Skeletal muscle cell (primary cell): ENCODE measurements around the gene REL.
A peak's percentile ranks its signal among the peaks of the same experiment; 100 is the strongest.

Experiments
- DNase-seq: peaks from one replicate; pipeline ENCODE4 v3.0.0-alpha.2; 2010; ENCODE audit warnings: low read depth
- H3K4me3 ChIP-seq: 2 replicates; pipeline ENCODE4 v1.5.1; 2011; ENCODE audit warnings: low read depth, mild to moderate bottlenecking, control low read depth, low read length, moderate library complexity

REL gene

DNA sequence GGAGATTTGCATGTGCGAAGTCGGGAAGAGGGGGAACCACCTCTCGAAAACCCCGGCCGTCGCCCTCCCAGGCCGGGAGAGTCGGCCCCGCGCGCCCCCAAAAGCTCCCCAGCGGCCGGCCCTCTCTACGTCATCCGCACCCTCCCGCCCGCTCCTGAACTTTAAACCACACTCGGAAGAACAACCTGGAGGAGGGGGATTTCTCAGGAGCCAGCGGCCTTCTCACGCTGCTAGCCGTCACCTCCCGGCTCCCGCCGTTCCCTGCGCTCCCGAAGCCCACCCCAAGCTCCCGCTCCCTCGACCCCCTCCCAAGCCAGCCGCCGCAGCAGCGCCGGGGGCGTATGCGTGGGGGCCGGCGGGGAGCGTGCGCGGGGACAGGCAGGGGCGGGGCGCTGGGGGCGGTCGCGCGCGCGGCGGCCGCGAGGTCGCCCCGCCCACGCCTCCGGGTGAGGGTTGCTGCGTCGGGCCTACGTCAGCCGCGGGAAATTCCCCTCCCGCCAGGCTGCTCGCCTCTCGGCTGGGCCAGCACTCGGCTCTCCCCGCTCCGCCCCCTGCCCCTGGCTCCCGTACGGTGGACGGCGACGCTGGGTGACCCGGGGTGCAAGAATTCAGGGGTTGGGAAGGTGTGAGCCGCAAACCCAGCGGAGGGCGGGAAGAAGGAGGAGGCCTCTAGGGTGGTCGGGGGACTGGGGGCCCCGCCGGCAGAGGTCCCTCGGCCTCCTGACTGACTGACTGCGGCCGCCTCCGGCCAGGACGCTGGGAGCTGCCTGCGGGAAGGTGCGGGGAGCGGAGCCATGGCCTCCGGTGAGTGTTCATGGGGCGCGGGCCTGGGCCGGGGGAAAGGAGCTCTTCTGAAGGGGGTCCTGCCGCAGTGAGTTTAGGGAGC, at the start of gene REL:
Gene REL (plus strand): TSS at position 528 of the 886 bp plus-strand sequence. CDS start 267 bp downstream, at position 795.
- peak; percentile 78 for DNase-seq

DNA sequence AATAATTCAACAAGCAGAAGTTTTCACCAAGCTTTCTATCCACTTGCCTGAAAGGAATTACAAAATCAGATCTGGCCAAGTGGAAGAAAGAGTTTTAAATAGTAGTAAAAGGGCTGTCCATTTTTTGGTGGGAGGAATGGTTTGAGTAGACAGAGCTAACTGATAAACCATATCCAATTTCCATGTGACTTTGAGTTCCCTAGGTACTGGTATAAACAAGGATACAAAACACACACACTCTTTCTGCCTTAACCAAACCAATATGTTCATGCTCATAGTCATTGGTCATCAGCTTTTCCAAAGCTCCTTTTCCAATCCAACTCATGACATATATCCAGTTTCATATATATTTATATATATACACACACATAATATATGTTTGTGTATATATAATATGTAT, 49.5 kb upstream of the REL start:
- DNase-seq, result no peak

More for the DNA sequence above, at the start of gene REL:
- peak within 1 kb of the TSS; percentile 83 for H3K4me3 ChIP-seq

DNA sequence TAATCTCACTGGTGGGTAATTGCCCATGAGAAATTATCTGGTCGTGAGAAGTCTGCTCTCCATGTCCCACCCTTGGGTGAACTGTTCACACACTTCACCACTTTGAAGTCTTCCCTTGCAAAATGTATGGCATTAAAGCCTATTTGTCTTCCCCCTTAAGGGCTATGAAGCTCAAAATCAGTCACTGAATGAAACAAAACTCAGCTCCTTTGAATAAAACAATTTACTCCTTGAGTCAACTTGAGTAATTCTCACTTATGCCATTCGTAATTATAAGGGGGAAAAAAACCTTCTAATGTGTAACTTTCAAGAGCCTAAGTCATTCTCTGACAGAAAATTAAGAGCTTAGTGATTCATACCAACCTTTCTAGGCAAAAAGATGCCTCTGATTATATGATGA, 48.8 kb upstream of the REL start:
- DNase-seq, result no peak
- H3K4me3 ChIP-seq, result no peak overlapping the region

More for the DNA sequence above, 49.5 kb upstream of the REL start:
- H3K4me3 ChIP-seq, result no peak overlapping the region

DNA sequence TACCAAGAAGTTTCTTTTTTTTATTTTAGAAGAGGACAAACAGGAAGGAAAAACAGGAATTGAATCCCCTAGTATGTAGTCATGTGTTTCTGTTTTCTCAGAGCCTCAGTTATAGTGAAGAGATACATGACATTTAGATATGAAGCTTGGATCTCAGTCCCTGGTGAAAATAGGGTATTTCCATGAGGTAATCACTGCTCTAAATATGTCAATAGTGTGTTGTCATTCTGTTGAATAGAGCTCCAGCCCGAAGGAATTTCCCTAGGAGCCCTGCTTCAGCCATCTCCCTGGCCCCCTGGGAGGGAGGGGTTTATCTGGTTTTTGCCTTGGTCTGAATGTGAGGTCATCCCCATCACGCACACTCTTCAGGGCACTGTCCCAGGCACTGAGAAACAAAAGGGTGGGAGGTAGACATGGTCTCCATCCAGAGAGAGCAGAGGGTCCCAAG, 47.1 kb upstream of the REL start:
- no peak overlapping the region for H3K4me3 ChIP-seq
- no peak for DNase-seq

DNA sequence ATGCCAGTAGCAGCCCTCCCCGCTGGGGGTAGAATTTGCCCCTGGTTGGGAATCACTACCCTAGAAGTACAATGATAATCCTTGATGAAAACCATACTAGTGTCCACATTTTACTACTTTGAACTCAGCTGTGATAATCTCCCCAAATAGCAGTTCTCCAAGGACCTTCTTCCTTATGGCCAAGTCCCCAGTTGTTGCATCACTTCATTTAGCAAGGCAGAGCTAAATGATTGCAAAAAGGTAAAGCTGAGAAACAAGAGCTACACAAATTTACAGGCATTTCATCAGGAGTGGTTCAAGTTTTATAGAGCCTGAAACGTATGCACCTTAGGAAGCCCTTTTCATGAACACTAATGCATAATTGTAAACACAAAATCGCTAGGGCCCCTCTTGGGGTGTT, 44.9 kb upstream of the REL start:
- H3K4me3 ChIP-seq, result no peak overlapping the region
- DNase-seq, result no peak

DNA sequence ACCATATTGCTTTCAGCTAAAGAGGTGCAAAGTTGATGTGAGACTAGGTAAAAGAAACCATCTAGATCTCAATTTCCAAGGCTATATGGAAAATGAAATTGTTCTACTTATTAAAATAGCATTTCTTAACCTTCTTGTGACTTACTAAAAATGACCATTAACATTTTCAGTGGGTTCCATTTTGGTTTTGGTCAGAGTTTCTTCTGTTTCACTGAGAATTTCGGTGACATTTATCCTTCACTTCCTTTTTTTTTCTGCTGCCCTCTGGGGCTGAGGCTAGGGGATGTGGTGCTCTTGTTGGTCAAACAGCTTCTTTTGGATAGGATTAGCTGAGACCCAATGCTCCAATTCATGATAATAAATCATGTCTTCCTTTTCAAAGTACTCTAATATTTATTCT, 44.3 kb upstream of the REL start:
- H3K4me3 ChIP-seq, result no peak overlapping the region
- no peak for DNase-seq

DNA sequence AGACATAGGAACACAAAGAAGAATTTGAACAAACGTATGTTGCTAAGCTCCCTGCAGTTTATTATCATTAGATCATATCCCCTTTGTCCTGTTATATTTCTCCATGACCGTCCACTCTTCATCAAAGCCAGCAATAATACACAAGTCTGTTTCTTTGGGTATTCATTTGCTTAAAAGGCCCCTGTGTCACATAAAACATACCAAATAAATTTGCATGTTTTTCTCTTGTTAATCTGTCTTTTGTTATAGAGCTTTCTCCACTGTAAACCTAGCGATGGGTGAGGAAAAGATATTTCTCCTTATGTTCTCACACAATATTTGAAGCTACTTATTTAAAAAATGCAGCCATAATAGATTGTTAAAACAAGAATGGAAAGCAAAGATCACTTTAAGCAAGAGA, 42.9 kb upstream of the REL start:
- no peak overlapping the region for H3K4me3 ChIP-seq
- DNase-seq, result no peak

DNA sequence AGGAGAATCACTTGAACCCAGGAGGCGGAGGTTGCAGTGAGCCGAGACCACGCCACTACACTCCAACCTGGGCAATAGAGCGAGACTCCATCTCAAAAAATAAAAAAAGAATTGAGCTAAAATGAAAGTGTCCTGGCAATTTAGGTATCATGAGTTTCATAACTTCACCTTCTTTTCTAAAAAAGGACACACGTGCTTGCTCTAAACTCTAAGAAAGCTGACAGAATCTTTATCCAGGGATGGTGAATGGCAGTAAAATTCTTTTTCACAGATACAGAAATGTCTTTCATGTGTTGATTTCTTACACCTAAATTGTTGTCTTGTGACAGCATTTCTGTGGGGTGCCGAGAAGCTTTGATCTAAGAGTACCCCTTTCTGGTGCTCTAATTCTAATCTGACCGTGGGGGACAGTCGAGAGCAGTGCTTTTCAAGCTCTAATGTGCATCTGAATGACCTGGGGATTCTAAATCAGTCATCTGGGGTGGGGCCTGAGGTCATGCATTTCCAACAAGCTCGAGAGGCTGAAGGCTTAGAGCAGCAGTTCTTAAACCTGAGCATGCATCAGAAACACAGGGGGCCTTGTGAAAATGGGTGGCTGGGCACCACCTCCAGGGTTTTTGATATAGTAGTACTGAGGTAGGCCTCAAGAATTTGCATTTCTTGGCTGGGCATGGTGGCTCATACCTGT, 42.1 kb upstream of the REL start:
- H3K4me3 ChIP-seq, result no peak overlapping the region
- DNase-seq, result no peak

DNA sequence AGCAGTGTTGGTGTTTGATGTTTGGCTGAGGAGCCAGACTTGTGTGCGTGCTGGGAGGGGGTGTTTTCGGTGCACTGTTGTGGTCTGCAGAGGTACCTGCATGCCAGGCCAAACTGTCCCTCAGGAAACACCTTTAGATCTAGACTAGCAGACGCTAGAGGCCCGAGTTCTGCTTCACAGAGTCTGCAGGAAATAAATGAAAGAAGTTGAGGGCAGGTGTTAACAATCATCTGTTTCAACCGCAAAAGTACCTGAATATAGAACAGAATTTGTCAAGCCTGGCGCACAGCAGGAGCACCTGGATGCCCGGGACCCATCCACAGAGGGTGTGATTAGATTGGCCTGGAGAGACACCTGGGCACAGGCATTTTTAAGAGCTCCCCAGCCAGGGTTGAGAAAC, 40.5 kb upstream of the REL start:
- no peak overlapping the region for H3K4me3 ChIP-seq
- DNase-seq, result no peak

DNA sequence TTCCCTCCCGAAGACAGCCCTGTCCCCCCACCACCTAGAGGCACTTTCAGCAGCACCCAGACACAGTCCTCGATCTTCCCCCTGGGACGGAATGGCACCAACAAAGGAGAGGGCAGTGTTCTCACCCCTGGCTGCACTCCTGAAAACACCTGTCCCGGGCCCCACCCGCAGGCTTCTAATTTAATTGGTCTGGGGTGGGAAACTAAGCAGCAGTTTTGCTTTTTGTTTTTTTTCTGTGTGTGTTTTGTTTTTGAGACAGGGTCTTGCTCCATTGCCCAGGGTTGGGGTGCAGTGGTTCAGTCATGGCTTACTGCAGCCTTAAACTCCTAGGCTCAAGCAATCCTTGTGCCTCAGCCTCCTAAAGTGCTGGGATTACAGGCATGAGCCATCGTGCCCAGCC, 38.4 kb upstream of the REL start:
- DNase-seq, result no peak
- no peak overlapping the region for H3K4me3 ChIP-seq

DNA sequence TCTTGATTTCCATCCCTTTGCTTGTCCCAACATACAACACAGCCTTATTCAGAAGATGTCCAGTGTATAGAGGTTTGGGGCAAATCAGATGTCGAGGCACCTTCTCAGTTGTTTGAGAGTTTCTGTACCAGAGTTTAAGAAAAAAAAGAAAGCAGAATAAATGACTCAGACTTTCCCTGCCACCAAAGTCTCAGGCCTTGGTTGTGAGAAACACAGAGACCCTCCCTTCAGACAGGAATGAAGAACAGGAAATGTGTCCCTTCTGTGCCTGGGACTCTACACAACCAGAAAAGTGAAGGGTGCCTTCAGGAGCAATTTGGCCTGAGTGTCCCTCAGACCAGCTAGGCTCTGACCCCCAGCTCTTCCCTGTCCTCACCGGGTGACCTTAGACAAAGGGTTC, 37.3 kb upstream of the REL start:
- no peak for DNase-seq
- no peak overlapping the region for H3K4me3 ChIP-seq

DNA sequence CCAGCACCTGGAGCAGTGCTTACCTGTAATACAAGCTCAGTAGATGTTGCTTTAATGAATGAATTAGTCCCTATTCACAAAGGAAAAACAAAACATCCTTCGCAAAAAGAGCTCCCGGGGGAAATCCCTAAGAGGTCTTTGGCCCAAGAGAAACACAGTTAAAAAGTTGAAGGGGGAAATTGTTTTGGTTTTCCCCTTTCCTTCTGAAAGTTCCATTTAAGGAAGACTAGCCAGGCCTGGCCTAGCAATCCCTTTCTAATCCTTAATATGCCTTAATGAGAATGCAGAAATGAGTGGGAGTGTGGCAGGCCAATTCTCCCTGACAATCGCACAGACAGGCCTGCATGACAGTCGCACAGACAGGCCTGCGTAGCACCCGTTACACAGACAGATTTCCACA, 33.5 kb upstream of the REL start:
- no peak for DNase-seq
- H3K4me3 ChIP-seq, result no peak overlapping the region

DNA sequence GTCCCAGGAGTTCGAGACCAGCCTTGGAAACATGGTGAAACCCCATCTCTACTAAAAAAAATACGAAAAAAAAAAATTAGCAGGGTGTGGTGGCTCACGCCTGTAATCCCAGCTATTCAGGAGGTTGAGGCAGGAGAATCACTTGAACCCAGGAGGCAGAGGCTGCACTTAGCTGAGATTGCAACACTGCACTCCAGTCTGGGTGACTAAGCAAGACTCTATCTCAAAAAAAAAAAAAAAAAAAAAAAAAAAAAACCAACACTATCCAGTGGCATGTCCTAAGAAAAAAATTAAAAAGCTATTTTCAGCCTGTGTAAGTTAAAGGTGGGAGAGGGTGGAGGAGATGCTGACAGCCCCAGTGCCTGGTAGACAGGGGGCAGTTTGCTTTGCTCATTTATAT, 32.2 kb upstream of the REL start:
- DNase-seq, result peak; percentile 2
- H3K4me3 ChIP-seq, result no peak overlapping the region

DNA sequence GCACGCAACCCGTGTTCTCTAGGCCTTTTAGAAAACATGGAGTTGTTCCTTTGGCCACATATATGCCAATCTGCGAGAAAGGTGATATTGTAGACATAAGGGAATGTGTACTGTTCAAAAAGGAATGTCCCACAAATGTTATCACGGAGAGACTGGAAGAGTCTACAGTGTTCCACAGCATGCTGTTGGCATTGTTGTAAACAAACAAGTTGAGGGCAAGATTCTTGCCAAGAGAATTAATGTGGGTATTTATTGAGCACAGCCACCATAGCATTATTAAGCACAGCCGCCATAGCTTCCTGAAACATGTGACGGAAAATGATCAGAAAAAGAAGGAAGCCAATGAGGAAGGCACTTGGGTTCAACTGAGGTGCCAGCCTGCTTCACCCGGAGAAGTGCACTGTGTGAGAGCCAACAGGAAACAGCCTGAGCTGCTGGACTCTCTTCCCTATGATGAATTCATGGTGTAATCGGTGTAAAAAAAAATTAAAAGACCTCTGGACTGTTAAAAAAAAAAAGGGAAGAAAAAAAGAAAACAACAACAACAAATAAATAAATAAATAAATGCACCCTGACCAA, 29.0 kb upstream of the REL start:
- H3K4me3 ChIP-seq, result no peak overlapping the region
- no peak for DNase-seq

DNA sequence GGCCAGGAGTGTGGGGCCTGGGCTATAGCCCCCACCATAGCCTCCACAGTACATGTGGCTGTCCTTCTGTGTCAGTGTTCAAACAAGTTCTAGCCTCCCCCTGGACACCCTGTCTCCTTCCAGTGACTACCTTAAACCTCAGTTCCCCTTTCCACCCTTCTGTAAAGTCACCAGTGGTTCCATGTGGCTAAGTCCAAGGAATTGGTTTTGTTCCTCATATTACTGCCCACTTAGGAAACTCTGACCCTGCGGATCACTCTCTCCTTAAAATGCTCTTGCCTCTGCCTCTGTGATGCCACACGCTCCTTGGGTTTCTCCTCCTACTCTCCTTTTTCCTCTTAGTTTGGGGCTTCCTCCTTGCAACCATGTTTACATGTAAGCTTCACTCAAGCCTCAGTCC, 27.8 kb upstream of the REL start:
- no peak for DNase-seq
- H3K4me3 ChIP-seq, result no peak overlapping the region

DNA sequence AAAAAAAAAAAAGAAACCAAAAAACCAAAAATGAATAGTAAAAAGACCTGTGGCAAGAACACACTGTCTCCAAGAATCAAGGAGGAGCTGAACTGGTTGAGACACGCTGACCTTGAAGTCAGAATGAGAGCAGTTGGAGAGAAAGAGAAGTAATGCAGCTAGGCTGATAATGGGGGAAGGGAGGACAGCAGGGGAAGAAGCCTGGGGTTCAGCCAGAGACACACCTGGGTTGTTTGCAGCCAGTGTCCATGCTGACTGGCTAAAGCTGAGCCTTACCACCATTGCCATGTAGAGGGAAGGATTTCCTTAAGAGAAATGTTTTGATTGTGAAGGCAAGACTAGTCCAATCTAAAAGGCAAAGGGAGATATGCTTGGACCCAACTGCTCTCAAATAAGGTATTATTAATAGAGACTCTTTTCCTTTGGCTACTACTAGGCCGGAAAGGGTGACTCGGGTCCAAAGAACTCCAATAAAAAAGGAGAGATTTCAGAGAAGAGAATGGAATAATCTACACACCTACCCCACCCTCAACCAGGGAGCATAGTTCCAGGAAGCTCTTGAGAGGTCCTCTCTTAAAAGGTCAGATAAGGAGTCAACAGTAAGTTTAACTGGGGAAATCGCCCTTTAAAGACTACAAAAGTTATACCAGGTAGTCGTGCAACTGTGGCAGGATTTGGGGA, 25.2 kb upstream of the REL start:
- H3K4me3 ChIP-seq, result no peak overlapping the region
- no peak for DNase-seq

DNA sequence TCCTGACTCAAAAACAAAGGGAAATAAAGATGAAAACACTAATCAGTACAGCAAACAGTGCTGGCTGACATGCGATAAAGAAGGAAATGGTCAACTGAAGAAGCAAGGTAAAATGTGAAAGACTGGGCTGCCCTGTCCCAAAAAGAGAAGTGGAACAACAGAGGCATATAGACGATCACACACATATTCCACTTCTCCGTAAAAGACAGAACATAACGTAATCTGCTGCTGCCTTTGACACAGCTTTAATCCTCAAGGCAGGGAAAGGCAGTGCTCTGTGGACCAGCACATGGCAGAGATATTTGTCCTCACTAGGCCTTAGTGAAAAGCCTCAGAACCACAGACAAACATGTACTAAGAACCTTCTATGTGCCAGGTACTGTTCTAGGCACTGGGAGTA, 24.3 kb upstream of the REL start:
- H3K4me3 ChIP-seq, result no peak overlapping the region
- no peak for DNase-seq

DNA sequence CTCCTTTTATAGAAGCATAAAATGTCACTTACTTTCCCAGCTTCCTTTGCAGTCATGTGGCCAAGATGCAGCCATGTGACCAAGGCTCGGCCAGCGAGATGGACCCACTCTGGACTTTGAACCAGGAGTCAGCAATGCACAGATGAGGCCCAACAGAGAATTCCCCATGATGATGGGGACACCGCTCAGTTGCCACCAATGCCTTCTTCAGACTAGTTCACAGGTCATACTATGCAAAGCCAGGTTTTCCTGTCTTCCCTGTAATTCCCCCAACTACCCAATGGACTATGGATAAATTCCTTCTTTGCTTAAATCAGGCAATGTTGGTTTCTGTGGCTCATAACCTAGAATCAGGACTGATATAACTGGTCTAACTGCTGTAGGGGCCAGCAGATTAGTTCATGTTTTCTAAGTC, 22.5 kb upstream of the REL start:
- no peak overlapping the region for H3K4me3 ChIP-seq
- DNase-seq, result no peak

DNA sequence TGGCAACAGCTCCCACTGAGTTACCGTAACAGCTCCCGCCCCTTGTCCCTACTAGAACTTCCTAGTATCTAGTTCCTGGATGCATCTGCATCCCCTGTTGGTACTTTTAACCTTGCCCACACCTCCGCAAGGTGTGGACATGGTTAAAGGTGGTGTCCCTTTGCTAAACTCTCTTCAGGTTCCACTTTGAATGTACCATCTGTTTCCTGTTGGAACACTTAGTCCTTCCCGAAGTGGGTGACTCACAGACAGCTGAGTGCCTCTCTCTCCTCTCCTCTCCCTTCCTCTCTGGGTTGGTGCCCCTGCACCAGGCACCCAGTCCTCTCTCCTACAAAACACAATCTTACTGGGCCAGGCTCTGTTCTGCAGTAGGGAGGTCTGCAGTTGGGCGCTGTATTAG, 19.6 kb upstream of the REL start:
- no peak overlapping the region for H3K4me3 ChIP-seq
- DNase-seq, result no peak

DNA sequence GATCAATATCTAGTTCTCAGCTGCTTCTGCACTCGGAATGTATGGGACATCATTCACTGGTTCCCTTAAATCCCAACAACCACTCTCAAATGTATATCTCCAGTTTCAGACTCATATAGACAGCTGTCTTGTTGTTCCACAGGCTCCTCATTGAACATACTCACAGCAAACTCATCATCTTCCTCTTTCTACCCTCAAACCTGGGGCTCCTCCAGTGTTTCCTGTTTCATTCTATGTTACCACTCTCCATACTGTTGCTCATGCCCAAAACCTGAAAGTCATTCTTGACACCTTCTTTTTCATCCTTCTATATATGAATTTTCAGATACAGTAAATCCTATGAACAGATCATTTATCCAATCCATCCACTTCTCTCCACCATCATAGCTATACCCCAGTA, 18.7 kb upstream of the REL start:
- no peak for DNase-seq
- H3K4me3 ChIP-seq, result no peak overlapping the region
